Inferior parietal cortex (tissue), 1 donor: ENCODE measurements around the gene VDR.

Experiments used
- DNase-seq: peaks from one replicate; pipeline ENCODE4 v3.0.0-alpha.2; 2016; ENCODE audit errors: extremely low spot score

Gene VDR

DNA sequence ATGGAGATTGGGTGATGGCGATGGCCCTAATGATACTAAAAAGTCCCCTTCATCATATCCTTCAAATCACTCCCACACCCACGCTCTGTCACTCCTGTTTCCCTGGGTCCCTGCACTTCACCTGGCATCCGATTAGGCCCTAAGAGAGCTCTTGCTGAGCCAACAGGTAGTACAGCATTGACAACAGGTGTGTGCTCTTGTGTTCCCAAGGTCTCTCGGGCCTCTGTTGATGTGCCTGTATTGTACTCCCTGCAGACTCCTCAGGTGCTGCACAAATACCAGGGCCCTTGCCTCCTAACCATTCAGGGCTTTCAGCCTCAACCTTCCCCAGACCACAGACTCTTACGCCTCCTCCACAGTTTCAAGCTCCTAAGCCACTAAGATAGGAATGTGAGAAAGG is 25.8 kb upstream of the VDR start:
- DNase-seq, result no peak

DNA sequence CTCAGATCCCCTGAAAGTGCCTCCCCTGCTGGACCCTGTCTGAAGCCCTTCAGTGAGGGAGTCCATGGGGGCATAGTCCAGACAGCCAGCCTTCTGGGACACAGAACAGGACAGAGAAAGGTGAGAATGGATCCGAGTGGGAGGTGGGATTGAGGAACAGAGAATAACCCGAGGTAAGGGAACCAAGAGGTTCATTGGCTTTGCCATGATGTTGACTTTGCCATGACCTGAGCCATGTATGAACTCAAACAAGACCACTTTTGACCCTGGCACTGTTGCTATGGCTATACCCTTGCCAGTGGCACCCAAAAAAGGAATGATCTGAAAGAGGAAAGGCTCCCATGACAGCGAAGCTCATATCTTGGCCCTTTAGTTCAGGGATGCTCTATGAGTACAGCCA is 22.6 kb upstream of the VDR start:
- no peak for DNase-seq

DNA sequence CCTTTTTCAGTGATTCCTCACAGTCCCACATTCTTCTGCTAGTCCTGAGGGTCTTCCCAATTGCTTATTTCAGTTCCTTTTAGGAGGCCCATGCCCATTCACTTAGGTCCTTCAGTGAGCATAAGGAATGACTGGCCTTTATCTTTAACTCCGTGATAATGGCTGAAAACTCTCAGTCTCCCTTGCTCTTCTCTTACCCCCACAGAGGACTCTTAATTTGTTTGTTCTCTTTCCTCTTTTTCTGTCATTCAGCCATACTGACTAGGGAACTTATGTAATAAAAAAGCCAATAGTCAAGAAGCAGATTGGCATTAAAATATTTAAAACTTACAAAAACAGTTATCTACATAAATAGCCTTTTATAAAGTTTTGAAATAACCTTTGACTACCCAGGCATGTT is 17.1 kb upstream of the VDR start:
- DNase-seq, result no peak

DNA sequence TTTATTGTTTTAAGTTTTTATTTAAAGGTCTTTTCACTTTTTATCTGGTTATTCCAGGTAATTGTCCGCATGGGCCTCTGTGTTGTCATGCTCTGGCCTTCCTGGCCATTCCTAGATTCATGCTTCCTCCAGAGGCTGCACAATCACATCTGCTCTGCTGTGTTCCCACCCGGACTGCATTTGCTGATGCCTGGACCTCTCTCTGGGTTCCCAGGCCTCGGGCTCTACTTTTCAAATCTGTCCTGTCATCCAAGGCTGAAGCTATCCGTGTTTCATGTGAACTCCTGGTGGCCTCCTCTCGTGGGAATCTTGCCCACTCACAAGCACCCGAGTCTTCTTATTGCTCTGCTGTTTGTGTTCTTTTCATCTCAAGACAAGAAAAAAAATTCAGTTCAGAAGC is 16.1 kb upstream of the VDR start:
- DNase-seq, result no peak

DNA sequence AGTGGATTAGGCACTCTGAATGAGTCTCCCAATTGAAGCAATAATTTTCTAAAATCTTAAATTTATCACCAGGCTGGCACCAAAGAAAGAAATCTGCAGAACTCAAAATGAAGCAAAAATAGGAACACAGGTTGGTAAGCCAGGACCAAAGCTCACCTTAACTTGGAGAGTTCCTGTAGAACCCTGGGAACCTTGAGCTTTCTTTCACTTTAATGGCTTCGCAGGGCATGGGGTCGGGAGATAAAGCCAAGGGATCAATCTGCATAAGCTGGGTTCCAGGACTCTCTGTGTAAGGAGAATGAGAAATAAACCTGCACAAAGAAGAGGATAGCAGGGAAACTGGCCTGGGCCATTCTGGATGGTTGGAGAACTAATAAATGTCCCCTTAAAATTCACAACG is 8.3 kb upstream of the VDR start:
- DNase-seq, result no peak

DNA sequence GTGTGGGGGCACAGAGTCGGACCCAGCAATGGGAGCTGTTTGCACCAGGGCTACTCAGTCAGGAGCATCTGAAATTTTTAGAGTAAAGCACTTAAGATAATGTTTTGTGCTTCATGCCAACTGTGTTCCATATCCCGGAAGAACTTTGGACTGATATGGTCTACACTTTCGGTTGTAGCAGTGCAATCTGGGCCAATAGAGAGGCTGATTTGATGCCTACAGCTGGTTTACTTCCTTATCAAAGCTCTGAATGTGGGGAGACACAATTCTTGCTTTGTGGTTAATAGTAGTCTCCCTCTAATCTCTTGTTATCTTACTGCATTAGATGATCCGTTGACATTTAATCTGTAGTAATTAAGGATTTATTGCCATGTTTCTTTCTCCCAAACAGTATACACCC is 7.8 kb upstream of the VDR start:
- no peak for DNase-seq

DNA sequence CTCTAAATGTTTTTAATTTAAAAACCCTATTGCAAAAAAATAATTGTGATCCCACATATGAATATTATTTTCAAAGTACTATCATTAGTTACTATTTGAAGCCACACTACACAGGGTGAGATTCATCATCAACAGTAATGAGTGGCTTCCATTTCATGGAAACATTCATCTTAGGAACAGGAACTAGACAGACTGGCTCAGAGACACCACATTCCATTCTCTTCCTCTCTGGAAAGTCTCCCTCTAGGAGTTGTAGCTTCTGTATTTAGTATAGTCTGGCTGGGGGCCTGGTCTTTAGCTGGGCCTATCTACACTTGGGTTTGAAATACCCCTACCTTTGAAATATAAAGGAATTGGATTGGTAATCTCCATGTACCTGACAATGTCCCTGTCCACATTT is 6.2 kb upstream of the VDR start:
- no peak for DNase-seq

DNA sequence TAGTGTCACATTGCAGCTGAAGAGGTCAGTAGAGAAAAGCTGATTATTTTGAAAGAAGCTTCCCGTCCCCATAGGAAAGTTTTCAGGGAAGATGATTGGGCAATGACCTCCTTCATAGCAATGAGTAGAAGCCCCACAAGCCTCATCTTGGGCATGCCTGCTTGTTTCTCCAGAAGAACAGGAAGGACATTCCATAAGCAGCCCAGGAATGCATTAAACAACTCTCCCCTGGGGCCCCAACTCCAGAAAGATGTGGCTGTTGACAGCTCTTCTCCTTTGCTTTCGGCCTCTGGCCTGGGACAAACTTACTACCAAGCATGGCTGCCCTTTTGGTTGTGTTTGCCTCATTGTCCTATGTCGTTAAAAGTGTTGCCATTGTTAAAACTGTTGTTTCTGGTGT is 5.7 kb upstream of the VDR start:
- no peak for DNase-seq

DNA sequence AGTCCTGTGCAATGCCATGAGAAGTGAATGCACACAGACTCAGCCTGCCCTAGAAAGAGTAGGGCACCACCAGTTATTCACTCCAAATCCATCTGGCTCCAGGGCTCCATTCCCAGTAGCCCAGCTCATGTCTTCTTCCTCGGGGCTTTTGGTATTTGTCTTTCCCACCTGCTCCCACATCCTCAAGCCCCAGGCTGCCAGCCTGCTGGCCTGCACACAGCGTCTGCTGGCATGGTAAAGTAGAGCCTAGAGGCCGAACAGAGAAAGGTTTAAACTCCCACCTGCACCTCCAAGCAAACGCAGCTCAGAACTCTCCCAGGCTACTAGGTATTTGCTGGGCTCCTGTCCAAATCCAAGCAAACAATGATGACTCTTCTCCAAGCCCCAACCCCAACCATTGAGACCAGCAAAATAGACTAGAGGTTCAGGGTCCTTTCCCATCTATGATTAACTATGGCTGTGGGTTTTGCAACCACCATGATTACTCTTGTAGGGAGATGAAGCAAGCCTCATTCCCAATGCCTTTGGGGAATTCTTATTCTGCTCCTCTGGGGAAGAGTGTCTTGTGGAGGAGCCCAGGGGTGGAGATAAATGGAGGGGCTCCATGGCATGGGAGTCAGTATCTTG is 5.2 kb upstream of the VDR start:
- DNase-seq, result no peak

DNA sequence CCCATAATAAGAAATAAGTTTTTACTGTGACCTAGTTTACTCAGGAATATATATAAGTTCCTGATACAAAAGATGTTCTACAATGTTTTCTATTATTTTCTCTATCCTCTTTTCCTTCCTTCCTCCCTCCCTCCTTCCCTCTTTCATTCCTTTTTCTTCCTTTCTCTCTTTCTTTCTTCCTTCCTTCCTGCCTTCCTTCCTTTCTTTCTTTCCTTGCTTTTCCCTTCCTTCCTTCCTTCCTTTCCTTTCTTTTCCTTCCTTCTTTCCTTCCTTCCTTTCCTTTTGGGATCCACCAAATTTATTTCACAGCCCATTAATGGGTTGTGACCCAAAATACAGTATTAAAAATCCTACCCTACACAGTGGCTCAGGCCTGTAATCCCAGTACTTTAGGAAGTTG is 3.9 kb upstream of the VDR start:
- no peak for DNase-seq

DNA sequence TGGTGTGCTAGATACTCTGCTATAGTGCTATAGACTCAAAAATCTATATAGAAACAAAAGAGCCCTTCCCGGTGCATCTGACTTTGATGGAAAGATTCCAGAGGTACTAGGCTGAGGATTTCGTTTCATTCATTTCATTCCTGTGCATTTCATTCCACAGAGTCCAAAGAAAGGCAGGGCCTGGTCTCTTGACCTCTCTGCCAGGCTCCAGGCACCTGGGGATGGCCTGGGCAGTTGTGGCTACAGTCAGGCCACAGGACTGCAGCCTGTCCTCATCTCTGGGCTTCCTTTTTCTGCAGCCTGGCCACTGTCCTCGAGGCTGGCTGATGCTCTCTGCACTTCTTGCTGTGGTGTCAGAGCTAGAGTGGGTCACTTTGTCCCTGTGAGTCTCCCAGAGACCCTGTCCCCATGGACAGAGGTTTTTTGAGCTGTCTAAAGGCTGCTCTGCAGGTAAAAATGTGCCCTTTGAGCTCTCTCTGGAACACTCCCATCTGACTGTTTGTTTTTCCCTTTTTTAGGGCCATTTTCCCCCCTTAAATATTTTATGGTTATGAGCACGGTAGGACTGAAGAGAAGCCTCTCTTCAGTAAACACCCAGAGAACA is 3.2 kb upstream of the VDR start:
- DNase-seq, result no peak

DNA sequence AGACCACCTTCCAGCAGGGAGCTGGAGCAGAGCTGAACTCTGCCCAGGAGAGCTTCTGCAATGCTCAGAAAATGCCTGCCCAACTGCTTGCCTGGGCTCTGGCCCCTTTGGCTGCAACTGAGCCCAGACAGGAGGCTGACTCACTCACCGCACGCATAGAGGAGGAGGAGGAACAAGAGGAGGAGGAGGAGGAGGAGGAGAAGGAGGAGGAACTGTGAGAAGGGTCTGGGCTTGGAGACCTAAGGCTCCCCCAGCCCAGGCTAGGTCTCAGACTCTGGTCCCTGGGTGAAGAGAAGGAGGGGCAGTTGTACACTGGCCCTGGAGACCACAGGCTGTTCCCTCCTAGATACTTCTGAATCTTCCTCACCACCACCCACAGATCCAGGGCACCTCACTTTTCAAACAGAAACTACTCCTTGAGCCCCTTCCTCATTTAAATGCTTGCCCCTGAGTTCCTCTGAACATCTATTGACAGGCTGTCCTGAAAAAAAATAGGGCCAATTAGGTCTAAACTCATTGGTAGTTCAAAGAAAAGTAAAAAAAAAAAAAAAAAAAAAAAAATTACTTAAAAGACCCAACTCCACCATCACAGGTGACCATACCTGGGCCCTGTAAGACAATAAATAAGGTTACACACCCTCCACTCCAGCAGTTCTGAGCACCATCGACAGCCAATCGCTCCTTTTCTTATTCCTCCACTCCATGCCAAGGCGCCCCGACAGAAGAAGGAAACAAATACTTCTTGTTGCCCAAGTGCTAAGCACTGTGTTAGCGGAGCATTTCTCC is 674 bp downstream of the VDR start:
- no peak for DNase-seq

DNA sequence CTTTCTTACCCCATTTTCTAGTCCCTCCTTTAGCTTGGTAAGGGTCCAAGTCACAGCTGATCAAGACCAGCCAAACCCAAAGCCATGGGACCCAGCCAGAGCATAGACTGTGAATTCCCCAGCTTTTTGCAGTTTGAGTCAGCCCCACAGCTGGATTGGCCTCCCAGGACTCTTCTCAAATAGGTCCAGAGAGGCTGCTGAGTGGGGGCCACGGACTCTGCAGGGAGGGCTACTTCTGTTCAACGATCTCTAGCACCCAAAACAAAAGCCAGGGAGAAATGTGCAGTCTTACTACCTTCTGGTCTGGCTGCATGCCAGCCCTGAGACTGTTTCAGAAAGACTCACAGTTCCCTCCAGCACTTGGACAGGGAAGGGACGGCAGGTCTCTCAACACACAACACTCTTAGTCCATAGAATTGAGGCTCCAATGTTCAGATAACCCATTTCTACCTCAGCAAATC is 1.6 kb downstream of the VDR start:
- DNase-seq, result no peak

DNA sequence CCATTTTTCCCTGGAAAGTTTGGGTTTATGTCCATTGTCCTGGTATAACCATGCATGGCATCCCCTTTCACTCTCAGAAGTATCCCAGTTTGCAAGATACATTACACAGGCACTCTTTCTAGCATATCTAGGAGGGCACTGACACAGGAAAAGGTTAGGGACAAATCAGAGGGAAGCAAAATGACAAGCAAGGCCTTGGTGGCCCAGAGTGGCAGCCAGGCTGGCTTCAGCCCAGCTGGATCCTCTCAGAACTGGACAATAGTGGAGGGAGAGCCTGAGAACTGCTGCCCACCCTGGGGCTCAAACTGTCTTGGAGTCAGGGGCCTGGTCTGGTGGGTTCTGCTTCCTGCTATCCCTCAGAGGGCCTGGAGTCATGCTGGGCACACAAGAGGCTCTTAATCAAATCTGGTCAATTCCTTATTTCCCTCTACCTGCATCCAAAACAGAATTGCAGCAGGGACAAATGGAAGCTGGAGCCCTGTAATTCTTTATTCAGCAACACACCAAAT is 2.6 kb downstream of the VDR start:
- no peak for DNase-seq

DNA sequence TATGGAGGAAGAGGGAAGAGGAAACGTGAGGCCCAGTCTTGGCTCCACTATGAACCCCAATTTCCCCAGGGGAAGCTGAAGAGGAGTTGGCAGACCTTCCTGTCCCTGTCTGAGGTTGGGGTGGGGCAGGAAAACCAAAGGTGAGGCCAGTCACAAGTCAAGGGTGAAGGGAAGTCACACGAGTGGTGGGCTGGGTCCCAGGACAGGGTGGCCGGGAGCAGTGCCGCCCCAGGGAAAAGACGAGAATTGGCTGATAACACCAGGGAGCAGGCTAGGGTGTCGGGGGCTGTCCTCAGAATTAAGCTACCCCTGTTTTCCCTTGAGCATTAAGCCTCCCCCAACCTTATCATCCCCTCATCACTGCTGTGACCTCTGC is 3.1 kb downstream of the VDR start:
- DNase-seq, result no peak

DNA sequence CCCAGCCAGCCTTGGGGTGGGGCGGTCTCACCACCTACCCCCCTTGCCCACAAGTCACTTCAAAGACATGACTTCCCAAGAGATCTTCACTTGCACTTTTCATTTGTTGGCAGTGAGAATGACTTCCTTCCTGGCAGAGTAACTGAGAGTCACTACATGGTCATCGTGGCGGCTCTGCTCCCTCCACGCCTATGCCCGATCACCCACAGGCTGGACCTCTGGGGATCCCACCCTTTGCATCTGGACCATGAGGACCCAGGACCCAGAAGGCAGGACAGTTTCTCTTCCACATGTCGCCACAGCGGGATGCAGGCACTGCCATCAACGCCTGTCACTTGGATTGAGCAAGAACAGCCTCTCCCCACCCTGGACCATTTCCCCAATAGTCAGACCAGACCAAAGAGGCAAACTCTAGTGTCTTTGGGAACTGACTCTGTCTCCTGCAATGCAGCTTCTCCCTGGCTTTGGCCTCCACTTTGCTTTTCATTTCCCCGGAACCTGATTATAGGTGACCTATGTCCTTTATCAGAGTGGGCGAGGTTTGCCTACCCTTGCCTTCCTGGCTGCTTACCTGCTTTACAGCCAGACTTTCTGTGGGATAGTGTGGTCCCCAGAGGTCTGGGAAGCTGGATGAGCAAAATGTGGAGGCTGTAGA is 3.6 kb downstream of the VDR start:
- no peak for DNase-seq

DNA sequence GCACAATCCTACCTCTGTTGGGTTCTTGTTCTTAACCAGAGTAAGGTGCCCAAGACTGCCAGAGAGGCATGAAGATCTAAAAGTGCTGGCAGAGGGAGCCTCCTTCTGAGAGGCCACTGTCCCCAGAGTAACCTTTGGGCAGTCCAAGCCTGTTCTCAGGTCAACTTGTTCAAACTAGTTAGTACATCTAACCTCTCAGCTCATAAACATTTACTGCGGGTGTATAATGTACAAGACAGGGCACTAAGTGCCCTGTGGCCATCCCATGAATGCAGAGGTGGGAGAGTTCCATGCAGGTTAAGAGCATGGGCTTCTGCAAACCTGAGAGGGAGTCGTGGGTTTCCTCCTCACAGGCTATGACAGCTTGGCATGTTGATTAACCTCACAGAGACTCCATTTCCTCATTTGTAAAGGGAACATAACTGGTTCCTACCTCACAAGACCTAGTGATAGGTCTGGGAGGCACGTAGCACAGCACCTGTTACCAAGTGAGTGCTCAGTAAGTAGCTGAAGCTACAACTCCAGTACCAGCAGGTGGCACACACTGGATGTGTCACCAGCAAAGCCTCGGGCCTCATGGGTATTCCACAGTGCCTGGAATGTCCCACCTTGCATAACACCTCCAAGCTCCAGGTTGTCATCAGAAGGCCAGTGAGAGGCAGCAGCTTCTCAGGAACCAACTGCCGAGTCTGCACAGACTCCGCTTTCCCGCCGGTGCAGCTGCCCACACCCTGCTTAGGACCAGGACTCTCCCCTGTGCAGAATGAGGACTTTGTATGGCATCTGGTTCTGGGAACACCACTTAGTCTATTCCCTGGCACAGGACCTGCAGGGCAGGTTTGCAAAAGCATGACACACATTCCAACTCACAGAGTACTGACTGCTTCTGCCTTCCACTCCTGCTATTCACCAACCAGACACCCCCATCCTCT is 4.4 kb downstream of the VDR start:
- DNase-seq, result no peak

DNA sequence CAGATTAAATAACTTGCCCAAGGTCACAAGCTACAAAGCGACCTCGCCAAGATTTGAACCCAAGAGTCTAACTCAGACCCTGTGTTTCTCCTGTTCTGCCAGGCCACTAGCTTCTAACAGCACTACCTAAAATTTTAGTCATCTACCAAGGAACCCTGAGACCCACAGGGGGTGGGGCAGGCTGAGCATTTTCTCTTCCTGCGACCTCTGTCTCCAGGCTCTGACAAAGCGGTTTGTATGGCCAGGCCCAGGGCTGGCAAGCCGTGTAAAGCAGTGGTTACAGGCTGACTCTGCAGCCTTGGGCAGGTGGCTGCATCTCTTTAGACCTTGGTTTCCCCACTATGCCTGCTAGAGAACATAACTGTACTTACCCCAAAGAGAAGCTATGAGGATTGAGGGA is 5.3 kb downstream of the VDR start:
- no peak for DNase-seq

DNA sequence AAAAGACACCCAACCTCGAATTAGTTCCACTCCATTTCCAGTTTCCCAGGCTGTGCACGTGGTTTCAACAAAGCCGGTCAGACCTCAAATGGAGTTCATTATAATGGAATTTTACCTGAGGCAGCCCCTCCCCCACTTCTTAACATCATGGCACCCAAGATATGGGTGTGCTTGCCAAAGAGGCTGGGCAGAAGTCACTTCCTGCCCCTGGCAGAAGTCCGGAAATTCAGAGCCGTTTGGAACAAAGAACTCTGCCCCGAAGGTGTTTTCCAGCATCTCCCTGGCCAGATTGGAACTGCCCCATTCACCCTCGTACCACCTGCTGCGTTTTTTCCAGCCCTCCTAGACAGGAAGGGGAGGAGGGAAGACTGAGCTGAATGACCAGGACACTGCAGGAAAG is 8.2 kb downstream of the VDR start:
- no peak for DNase-seq

DNA sequence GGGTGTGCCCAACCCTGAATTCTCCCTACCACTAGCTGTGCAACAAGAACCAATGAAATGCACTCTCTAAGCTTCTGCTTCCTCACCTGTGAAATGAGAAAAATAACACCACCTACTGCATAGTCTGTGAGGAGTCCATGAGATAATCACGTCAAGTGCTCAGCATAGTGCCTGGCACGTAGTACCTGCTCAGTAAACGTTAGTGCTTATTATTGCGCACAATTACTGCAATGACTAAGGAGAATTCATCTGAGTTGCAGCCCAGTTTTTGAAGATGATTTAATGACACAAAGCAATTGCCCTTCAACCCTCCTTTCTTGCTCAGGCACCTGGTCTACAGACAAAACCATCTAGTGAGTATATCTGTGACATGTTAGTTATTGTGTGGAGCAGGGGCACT is 8.8 kb downstream of the VDR start:
- no peak for DNase-seq

DNA sequence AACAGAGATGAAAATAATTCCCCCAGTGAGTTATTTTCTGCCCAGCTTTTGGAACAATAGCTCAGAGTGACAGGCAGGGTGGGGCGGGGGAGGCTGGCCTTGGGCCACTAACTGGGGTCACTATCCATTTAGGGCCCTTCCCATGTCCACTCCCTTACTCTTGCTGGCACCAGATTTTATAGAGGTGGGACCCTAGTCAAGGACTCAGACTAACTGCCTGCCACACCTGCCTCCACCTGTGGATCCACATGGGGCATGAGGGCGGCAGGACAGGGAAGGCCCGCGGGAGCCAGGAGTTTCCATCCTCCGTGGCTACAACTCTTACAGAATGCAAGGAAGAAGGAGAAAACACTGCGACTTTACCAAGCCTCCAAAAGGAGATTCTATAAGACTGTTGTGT is 10.1 kb downstream of the VDR start:
- no peak for DNase-seq

DNA sequence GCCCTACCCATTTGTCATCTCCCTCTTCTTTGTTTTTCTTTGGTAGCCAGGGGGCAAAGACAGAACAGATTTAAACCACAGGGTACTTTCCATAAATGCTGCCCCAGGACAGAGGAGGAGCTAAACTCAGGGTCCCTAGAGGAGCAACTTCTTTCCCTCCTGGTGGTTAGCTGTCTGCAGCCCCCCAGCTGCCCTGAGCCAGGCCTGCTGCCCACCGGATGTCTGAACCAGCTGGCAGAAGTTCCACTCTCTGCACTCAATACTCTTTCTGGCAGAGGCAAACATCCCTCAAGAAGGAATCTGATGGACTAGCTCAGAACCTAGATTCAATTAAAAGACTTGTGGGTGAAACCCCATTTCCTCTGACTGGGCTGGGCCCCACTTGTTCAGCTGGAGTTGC is 10.7 kb downstream of the VDR start:
- no peak for DNase-seq
